ENCODE data around the gene STRN3. TPM values are rescaled to one million over a fixed set of nuclear protein-coding genes. Genes with fewer than 3 reads are reported as not detected.

The STRN3 gene, protein sequence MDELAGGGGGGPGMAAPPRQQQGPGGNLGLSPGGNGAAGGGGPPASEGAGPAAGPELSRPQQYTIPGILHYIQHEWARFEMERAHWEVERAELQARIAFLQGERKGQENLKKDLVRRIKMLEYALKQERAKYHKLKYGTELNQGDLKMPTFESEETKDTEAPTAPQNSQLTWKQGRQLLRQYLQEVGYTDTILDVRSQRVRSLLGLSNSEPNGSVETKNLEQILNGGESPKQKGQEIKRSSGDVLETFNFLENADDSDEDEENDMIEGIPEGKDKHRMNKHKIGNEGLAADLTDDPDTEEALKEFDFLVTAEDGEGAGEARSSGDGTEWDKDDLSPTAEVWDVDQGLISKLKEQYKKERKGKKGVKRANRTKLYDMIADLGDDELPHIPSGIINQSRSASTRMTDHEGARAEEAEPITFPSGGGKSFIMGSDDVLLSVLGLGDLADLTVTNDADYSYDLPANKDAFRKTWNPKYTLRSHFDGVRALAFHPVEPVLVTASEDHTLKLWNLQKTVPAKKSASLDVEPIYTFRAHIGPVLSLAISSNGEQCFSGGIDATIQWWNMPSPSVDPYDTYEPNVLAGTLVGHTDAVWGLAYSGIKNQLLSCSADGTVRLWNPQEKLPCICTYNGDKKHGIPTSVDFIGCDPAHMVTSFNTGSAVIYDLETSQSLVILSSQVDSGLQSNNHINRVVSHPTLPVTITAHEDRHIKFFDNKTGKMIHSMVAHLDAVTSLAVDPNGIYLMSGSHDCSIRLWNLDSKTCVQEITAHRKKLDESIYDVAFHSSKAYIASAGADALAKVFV
- 10.8 to 17.3 TPM (median 14.5 TPM) in 5 replicates for total RNA-seq (2022; extraction: Qiagen RNA extraction; ENCODE audit: low read depth)

DNA sequence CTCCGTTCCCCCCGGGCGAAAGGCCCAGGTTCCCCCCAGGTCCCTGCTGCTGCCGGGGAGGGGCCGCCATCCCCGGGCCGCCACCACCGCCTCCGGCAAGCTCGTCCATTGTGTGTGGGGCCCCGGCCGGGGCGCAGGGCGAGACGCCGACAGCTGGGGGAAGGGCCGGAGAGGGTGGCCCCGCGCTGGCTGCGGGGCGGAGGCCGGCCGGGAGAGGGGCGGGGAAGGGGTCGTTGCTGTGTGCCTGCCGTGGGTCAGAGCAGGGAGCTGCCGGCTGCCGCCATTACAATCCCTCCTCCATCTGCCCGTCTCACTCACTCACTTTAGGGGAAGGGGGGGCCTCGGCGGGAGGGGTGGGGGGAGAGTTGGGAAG is at the start of gene STRN3:
TSS of gene STRN3 (minus strand) at position 303 of the 373 bp plus-strand sequence. CDS start at position 109, 194 bp downstream.

DNA sequence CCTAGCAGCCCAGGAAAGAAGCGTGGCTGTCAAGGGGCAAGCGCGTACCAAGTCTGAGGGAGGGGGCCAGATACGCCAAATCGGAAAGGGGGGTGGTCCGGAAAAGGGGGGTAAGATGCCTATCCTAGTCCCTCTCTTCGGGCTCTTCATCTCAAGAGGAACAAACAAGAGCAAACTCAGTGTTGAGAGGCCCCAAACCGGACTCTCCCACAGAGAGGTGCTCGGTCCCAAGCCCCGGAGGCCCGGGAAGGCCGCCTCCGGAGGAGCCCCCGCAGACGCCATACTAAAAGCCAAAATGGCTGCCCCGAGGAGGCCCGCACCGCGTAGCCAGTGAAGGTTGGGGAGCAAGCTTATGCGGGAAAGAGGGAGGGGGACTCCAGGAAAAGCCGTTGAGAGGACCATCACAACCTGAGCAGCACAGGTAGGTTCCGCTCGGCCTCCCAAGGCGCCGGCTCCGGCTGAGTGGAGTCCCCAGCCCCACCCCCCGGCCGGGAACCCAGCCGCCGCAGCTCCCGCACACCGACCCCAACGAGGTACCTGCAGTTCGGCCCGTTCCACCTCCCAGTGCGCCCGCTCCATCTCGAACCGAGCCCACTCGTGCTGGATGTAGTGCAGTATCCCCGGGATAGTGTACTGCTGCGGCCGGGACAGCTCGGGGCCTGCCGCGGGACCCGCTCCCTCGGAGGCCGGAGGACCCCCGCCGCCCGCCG is 657 bp downstream of the STRN3 start, which contains the start of gene AP4S1:
TSS of gene AP4S1 (plus strand) at position 283 of the 710 bp plus-strand sequence. CDS start 40,548 bp downstream, outside the sequence.

GRCh38 chr14:30874120-30874998 is 151.8 kb downstream of the STRN3 start, which contains the start of gene COCH:
Gene COCH, plus strand, starts transcription at chr14:30874559. Its CDS starts 380 bp downstream, at chr14:30874939.

Other genes with a start within 250 kb of the STRN3 start
- 20.7 to 27.1 TPM (median 24.3 TPM) in 5 replicates for gene COCH, start 151.8 kb downstream of the STRN3 start, total RNA-seq (2022; extraction: Qiagen RNA extraction; ENCODE audit: low read depth)
- 9.0 to 10.8 TPM (median 9.5 TPM) in 5 replicates for gene AP4S1, start 730 bp downstream of the STRN3 start, total RNA-seq (2022; extraction: Qiagen RNA extraction; ENCODE audit: low read depth)
- gene HECTD1, start 181.4 kb upstream of the STRN3 start, total RNA-seq (2022; extraction: Qiagen RNA extraction; ENCODE audit: low read depth) = 58.0 to 79.5 TPM (median 66.4 TPM) in 5 replicates

Measured in A549 treated with GW870086 at 1 μM for 4 hours (cell line).